Parathyroid adenoma (tissue), 2 donors: ENCODE results near the gene CXorf38.

ENCODE experiments used
- H2AFZ ChIP-seq: fragments of 300-600 bp; sonication (generic); one replicate; pipeline ENCODE4 v1.7.0; 2017; ENCODE audit warnings: antibody characterized with exemption, mild to moderate bottlenecking
- H3K27ac ChIP-seq: fragments of 300-600 bp; sonication (generic); one replicate; pipeline ENCODE4 v1.7.0; 2017
- H3K27me3 ChIP-seq: fragments of 300-600 bp; sonication (generic); one replicate; pipeline ENCODE4 v1.7.0; 2017; ENCODE audit warnings: low read length; ENCODE audit not compliant: control insufficient read depth, insufficient read depth
- H3K36me3 ChIP-seq: fragments of 300-600 bp; sonication (generic); one replicate; pipeline ENCODE4 v1.7.0; 2017; ENCODE audit warnings: low read length; ENCODE audit not compliant: control insufficient read depth, insufficient read depth
- H3K4me1 ChIP-seq: fragments of 300-600 bp; sonication (generic); one replicate; pipeline ENCODE4 v1.7.0; 2017; ENCODE audit warnings: control low read depth
- H3K4me2 ChIP-seq: fragments of 300-600 bp; sonication (generic); one replicate; pipeline ENCODE4 v1.7.0; 2017; ENCODE audit warnings: low read length
- H3K4me3 ChIP-seq: fragments of 300-600 bp; sonication (generic); one replicate; pipeline ENCODE4 v1.7.0; 2017; ENCODE audit warnings: low read depth, low read length
- H3K79me2 ChIP-seq: fragments of 300-600 bp; sonication (generic); one replicate; pipeline ENCODE4 v1.7.0; 2017; ENCODE audit warnings: control low read depth
- H3K9ac ChIP-seq: fragments of 300-600 bp; sonication (generic); one replicate; pipeline ENCODE4 v1.7.0; 2017; ENCODE audit warnings: mild to moderate bottlenecking
- H3K9me3 ChIP-seq: fragments of 300-600 bp; sonication (generic); one replicate; pipeline ENCODE4 v1.7.0; 2017; ENCODE audit warnings: low read length; ENCODE audit not compliant: control insufficient read depth
- CTCF ChIP-seq: fragments of 300-600 bp; sonication (generic); IDR thresholded peaks from one replicate; pipeline ENCODE4 v1.7.0; 2017; ENCODE audit warnings: antibody characterized with exemption, mild to moderate bottlenecking
- donor health status: primary hyperparathyroidism.

The CXorf38 gene

GRCh38 chrX:40581336-40581920 lies 65.9 kb downstream of the CXorf38 start:
- H3K36me3 ChIP-seq, result no peaks in the 10 kb centered on the region
- no peak overlapping the region for H2AFZ ChIP-seq
- H3K9ac ChIP-seq, result peak overlapping the region; percentile 97
- H3K4me1 ChIP-seq, result peaks cover 32% of the 10 kb centered on the region
- no peaks in the 10 kb centered on the region for H3K9me3 ChIP-seq
- no peak for TF ChIP-seq CTCF
- peaks cover 43% of the 10 kb centered on the region for H3K79me2 ChIP-seq
- peak overlapping the region; percentile 91 for H3K4me3 ChIP-seq
- H3K4me2 ChIP-seq, result peak overlapping the region; percentile 72
- no peaks in the 10 kb centered on the region for H3K27me3 ChIP-seq
- H3K27ac ChIP-seq, result peak overlapping the region; percentile 99

DNA sequence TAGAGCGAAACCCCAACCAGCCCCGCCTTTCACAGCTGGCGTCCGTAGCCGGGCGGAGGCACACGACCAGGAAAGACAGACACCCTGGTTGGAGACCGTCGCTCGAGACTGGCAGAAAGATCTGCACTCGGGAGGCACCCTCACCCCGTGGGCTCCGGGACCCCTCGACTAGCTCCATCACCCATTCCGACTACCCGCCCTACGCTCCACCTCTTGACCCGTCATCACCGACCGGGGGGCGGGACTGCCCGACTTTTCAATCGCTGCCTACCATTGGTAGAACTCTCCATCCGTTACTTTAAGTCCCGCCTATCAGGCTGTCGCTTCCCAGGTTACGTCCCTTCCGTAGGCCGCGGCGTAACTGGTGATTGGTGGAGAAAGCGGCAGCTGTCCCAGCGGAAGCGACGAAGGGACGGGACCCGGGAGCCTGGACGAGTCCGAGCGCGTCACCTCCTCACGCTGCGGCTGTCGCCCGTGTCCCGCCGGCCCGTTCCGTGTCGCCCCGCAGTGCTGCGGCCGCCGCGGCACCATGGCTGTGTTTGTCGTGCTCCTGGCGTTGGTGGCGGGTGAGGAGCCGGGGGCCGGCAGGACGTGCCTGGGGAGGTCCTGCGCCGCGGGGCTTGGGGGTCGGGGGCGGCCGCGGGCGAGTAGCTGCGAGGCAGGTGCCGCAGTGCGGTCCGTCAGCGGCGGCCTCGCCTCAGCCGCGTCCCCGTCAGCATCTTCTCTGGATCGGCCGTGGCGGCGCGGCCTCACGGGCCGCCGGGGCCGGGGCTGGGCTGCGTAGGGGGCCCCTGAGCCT lies 66.6 kb downstream of the CXorf38 start, which contains the start of gene ATP6AP2:
TSS of gene ATP6AP2 (plus strand) at position 434 of the 799 bp plus-strand sequence. CDS start at position 530, 96 bp downstream.
- Histone ChIP-seq H3K27me3 (no peaks in the 10 kb centered on the region), H3K79me2 (peaks cover 38% of the 10 kb centered on the region), H3K36me3 (no peaks in the 10 kb centered on the region), H3K9me3 (no peaks in the 10 kb centered on the region), H3K27ac (peak within 1 kb of the TSS; percentile 99), H2AFZ (peak within 1 kb of the TSS; percentile 66), H3K4me3 (peak within 1 kb of the TSS; percentile 91), H3K4me1 (peaks cover 38% of the 10 kb centered on the region), H3K9ac (peak within 1 kb of the TSS; percentile 97), H3K4me2 (peak within 1 kb of the TSS; percentile 72)
- no peak for TF ChIP-seq CTCF

- Histone ChIP-seq H3K9me3 (no peaks in the 10 kb centered on the region), H3K4me3 (peak overlapping the region; percentile 91), H2AFZ (peak overlapping the region; percentile 66), H3K79me2 (peaks cover 33% of the 10 kb centered on the region), H3K4me1 (peaks cover 38% of the 10 kb centered on the region), H3K4me2 (peak overlapping the region; percentile 70), H3K36me3 (no peaks in the 10 kb centered on the region), H3K27me3 (no peaks in the 10 kb centered on the region), H3K27ac (peak overlapping the region; percentile 99), H3K9ac (peak overlapping the region; percentile 46)
- no peak for TF ChIP-seq CTCF
Measured at GRCh38 chrX:40579900-40580536, 67.3 kb downstream of the CXorf38 start.

GRCh38 chrX:40579141-40579540 lies 68.2 kb downstream of the CXorf38 start:
- H3K9ac ChIP-seq, result no peak overlapping the region
- no peak for TF ChIP-seq CTCF
- H3K27me3 ChIP-seq, result no peaks in the 10 kb centered on the region
- H3K36me3 ChIP-seq, result no peaks in the 10 kb centered on the region
- peaks cover 24% of the 10 kb centered on the region for H3K79me2 ChIP-seq
- peak overlapping the region; percentile 99 for H3K27ac ChIP-seq
- no peaks in the 10 kb centered on the region for H3K9me3 ChIP-seq
- H2AFZ ChIP-seq, result no peak overlapping the region
- H3K4me3 ChIP-seq, result no peak overlapping the region
- peaks cover 32% of the 10 kb centered on the region for H3K4me1 ChIP-seq
- no peak overlapping the region for H3K4me2 ChIP-seq
